Muscle of back (tissue), 11 donors: ENCODE results near the gene SS18L1. TPM values are rescaled to one million over a fixed set of nuclear protein-coding genes. Genes with fewer than 3 reads are reported as not detected.

ENCODE experiments used
- DNase-seq, 3 donors: peaks; one replicate each; pipeline versions ENCODE4 v3.0.0 to v3.0.0-alpha.2; 2013
- polyA plus RNA-seq, 10 donors: library from polyadenylated mRNA; unstranded; fragments of 120-200 nt; gene quantifications; one replicate each; pipeline ENCODE4 v1.2.1, GENCODE V29; 2013; ENCODE audit not compliant: insufficient read length in 10 of 10

SS18L1 gene
- polyA plus RNA-seq, 10 donors: 10.4 to 20.4 (median 15.2) TPM

- no peak for DNase-seq
Measured at GRCh38 chr20:62210496-62210855, 66.9 kb downstream of the SS18L1 start.

GRCh38 chr20:62211216-62211615 lies 67.6 kb downstream of the SS18L1 start:
- DNase-seq: no peak

GRCh38 chr20:62211769-62212288 lies 68.3 kb downstream of the SS18L1 start:
- no peak for DNase-seq

- DNase-seq: no peak
Measured at GRCh38 chr20:62212299-62212698, 68.7 kb downstream of the SS18L1 start.

- DNase-seq: no peak
Measured at GRCh38 chr20:62214067-62214466, 70.5 kb downstream of the SS18L1 start.

GRCh38 chr20:62215020-62215990 lies 71.7 kb downstream of the SS18L1 start:
- no peak for DNase-seq

- DNase-seq: no peak
Measured at GRCh38 chr20:62215991-62216635, 72.5 kb downstream of the SS18L1 start.

- no peak for DNase-seq
Measured at GRCh38 chr20:62216636-62217566, 73.3 kb downstream of the SS18L1 start.

GRCh38 chr20:62217913-62218773 lies 74.6 kb downstream of the SS18L1 start:
- no peak for DNase-seq

- DNase-seq: no peak
Measured at GRCh38 chr20:62219101-62219991, 75.8 kb downstream of the SS18L1 start.

GRCh38 chr20:62219992-62220665 lies 76.6 kb downstream of the SS18L1 start, which contains the start of gene HRH3:
Gene HRH3 (minus strand): TSS chr20:62220278. CDS start chr20:62219970, 308 bp downstream.
- DNase-seq: peak in 2 of 3 donors; percentile 59 to 72

- DNase-seq: no peak
Measured at GRCh38 chr20:62220666-62221568, 77.3 kb downstream of the SS18L1 start.

GRCh38 chr20:62222266-62222850 lies 78.8 kb downstream of the SS18L1 start:
- no peak for DNase-seq

GRCh38 chr20:62222972-62223371 lies 79.4 kb downstream of the SS18L1 start:
- no peak for DNase-seq

GRCh38 chr20:62223571-62223970 lies 80.0 kb downstream of the SS18L1 start:
- no peak for DNase-seq

- no peak for DNase-seq
Measured at GRCh38 chr20:62224113-62224855, 80.7 kb downstream of the SS18L1 start.

GRCh38 chr20:62225026-62225425 lies 81.5 kb downstream of the SS18L1 start:
- no peak for DNase-seq
